ENCODE measurements around the gene NRL.

DNA sequence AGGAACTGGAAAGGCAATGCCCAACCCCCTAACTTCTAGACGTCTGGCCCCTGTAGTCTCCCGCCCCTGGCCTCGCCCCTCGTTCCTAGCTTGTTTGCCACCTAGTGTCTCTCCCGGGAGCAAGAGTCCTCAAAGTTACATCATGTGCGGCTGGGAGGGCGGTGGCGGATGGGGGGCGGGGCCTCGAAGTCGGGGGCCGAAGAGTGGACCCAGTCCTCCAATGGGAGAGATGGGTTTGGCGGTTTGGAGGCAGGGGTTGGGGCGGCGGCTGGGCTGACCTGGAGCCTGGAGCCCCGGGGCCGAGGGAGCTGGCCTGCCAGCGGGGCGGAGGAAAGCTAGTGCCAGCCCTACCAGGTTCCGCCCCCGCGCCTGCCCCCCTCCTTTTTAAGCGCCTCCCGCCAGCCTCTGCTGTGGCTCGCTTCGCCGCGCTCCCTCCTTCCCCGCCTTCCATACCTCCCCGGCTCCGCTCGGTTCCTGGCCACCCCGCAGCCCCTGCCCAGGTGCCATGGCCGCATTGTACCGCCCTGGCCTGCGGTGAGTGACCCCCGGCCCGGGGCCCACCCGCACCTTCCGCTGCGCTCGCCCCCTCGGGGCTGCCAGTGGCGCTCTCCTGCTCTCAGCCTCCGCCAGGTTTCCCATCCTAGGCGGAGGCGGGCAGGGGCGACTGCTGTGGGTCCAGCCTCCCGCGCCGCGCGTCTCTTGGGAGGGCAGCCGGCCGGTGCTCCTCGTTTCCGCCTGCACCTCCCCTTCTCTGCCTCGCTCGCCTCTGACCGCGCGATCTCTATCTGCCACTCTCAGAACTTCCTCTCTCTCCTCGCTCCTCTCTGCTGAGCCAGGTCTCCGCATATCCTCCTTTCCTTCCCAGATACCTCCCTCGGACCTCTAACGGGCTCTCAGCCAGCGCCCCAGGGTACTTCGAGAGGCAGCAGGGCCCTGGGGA lies 20.6 kb downstream of the NRL start, which contains the start of gene PCK2:
- TF ChIP-seq, protein P1, sequence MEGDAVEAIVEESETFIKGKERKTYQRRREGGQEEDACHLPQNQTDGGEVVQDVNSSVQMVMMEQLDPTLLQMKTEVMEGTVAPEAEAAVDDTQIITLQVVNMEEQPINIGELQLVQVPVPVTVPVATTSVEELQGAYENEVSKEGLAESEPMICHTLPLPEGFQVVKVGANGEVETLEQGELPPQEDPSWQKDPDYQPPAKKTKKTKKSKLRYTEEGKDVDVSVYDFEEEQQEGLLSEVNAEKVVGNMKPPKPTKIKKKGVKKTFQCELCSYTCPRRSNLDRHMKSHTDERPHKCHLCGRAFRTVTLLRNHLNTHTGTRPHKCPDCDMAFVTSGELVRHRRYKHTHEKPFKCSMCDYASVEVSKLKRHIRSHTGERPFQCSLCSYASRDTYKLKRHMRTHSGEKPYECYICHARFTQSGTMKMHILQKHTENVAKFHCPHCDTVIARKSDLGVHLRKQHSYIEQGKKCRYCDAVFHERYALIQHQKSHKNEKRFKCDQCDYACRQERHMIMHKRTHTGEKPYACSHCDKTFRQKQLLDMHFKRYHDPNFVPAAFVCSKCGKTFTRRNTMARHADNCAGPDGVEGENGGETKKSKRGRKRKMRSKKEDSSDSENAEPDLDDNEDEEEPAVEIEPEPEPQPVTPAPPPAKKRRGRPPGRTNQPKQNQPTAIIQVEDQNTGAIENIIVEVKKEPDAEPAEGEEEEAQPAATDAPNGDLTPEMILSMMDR (conservative IDR thresholded peaks at IDR 0.05; ENCODE audit: low read length), result peak; percentile 24; the same call in 1 of the 2 replicates
- no peak for TF ChIP-seq EZH2phosphoT487 (IDR thresholded peaks at IDR 0.05; ENCODE audit: borderline replicate concordance, low read depth, low read length)
